HG02884 (cell line): Measurements from ENCODE around the gene ANKRD44.
"Not testable (repeated sequence)": the region's sequence is repeated elsewhere in the genome, so short reads cannot be mapped to it uniquely, and the experiment has no call there.

ENCODE experiments used
- ATAC-seq: cut with Tn5 transposase; IDR thresholded peaks from one replicate; pipeline ENCODE4 v1.9.1; 2021; ENCODE audit warnings: mild to moderate bottlenecking, moderate library complexity; ENCODE audit not compliant: unreplicated experiment

ANKRD44 gene

GRCh38 chr2:197310271-197310985 is at the start of gene ANKRD44:
Gene ANKRD44, minus strand, starts transcription at chr2:197310780. Its CDS starts 176 bp downstream, at chr2:197310604.
- peak; percentile 64 for ATAC-seq

- ATAC-seq = no peak
These were observed 49.3 kb upstream of the ANKRD44 start for GRCh38 chr2:197359859-197360258.

GRCh38 chr2:197358931-197359330 is 48.4 kb upstream of the ANKRD44 start:
- ATAC-seq = no peak

- no peak for ATAC-seq
These were observed 47.4 kb upstream of the ANKRD44 start for GRCh38 chr2:197357986-197358385.

- ATAC-seq = no peak
These were observed 45.6 kb upstream of the ANKRD44 start for GRCh38 chr2:197356136-197356535.

GRCh38 chr2:197354169-197354558 is 43.6 kb upstream of the ANKRD44 start:
- ATAC-seq = no peak

- ATAC-seq = no peak
These were observed 43.0 kb upstream of the ANKRD44 start for GRCh38 chr2:197353393-197354168.

GRCh38 chr2:197349699-197350098 is 39.1 kb upstream of the ANKRD44 start:
- ATAC-seq = no peak

- ATAC-seq = no peak
These were observed 38.3 kb upstream of the ANKRD44 start for GRCh38 chr2:197348721-197349360.

GRCh38 chr2:197345846-197346370 is 35.3 kb upstream of the ANKRD44 start:
- ATAC-seq = no peak

GRCh38 chr2:197343968-197344367 is 33.4 kb upstream of the ANKRD44 start:
- ATAC-seq = not testable (repeated sequence)

GRCh38 chr2:197340591-197340990 is 30.0 kb upstream of the ANKRD44 start:
- no peak for ATAC-seq

- ATAC-seq = no peak
These were observed 29.1 kb upstream of the ANKRD44 start for GRCh38 chr2:197339496-197340220.

- no peak for ATAC-seq
These were observed 28.4 kb upstream of the ANKRD44 start for GRCh38 chr2:197339016-197339415.

GRCh38 chr2:197332641-197333040 is 22.1 kb upstream of the ANKRD44 start:
- ATAC-seq = no peak

GRCh38 chr2:197328461-197328860 is 17.9 kb upstream of the ANKRD44 start:
- no peak for ATAC-seq

GRCh38 chr2:197327472-197328098 is 17.0 kb upstream of the ANKRD44 start:
- no peak for ATAC-seq

GRCh38 chr2:197327073-197327471 is 16.5 kb upstream of the ANKRD44 start:
- ATAC-seq = no peak

GRCh38 chr2:197324801-197325200 is 14.2 kb upstream of the ANKRD44 start:
- no peak for ATAC-seq
